ENCODE measurements around the gene MR1. TPM values are rescaled to one million over a fixed set of nuclear protein-coding genes. Genes with fewer than 3 reads are reported as not detected.

Gene MR1
- polyA plus RNA-seq, 1 of the 3 experiments (the other 2 are of a cell fraction) = 7.0 TPM

DNA sequence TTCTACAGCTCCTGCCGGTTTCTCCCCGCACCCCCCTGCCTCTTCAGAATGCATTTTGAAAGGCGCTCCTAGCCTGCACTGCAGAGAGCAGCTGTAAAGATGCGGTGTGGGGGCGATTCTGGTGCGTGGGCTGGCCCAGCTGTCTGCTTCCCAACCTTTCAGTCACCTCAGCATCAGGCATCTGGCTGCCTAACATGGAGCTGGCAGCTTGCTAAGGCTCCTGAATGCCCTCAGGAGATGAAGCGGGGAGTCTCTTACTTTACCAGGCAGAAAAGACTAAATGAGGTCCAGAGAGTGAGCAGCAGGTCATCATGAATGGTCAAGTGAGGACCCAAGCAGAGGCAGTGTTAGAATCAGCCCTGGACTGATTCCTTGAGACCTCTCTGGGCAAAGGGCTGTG lies 63.5 kb downstream of the MR1 start (continued):
- no peak for TF ChIP-seq PBX3 (IDR thresholded peaks at IDR 0.05)
- no peak for TF ChIP-seq TCF12 (IDR thresholded peaks at IDR 0.05)
- no peak for TF ChIP-seq SMC3 (IDR thresholded peaks at IDR 0.05; ENCODE audit: low read depth, low read length)
- peak; percentile 56; the same call in 1 of the 2 replicates for TF ChIP-seq MXI1 (IDR thresholded peaks at IDR 0.05; ENCODE audit: low read depth, low read length)
- TF ChIP-seq, protein P1, sequence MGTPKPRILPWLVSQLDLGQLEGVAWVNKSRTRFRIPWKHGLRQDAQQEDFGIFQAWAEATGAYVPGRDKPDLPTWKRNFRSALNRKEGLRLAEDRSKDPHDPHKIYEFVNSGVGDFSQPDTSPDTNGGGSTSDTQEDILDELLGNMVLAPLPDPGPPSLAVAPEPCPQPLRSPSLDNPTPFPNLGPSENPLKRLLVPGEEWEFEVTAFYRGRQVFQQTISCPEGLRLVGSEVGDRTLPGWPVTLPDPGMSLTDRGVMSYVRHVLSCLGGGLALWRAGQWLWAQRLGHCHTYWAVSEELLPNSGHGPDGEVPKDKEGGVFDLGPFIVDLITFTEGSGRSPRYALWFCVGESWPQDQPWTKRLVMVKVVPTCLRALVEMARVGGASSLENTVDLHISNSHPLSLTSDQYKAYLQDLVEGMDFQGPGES (IDR thresholded peaks at IDR 0.05; ENCODE audit: low read depth, low read length) = no peak
- TF ChIP-seq, protein P2, sequence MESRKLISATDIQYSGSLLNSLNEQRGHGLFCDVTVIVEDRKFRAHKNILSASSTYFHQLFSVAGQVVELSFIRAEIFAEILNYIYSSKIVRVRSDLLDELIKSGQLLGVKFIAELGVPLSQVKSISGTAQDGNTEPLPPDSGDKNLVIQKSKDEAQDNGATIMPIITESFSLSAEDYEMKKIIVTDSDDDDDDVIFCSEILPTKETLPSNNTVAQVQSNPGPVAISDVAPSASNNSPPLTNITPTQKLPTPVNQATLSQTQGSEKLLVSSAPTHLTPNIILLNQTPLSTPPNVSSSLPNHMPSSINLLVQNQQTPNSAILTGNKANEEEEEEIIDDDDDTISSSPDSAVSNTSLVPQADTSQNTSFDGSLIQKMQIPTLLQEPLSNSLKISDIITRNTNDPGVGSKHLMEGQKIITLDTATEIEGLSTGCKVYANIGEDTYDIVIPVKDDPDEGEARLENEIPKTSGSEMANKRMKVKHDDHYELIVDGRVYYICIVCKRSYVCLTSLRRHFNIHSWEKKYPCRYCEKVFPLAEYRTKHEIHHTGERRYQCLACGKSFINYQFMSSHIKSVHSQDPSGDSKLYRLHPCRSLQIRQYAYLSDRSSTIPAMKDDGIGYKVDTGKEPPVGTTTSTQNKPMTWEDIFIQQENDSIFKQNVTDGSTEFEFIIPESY (IDR thresholded peaks at IDR 0.05; ENCODE audit: borderline replicate concordance, low read depth) = no peak
- 0 out of 2 replicates have a peak, but pooled peaks have one; percentile 13 for TF ChIP-seq FOXJ3 (CRISPR knock-in tag; IDR thresholded peaks at IDR 0.05)
- TF ChIP-seq RCOR1 (IDR thresholded peaks at IDR 0.05; ENCODE audit: low read length) = no peak; the same call in 1 of the 2 replicates
- TF ChIP-seq GATA2 (CRISPR knock-in tag; IDR thresholded peaks at IDR 0.05) = no peak
- no peak for TF ChIP-seq RXRA (IDR thresholded peaks at IDR 0.05; ENCODE audit: borderline replicate concordance, low read depth)
- peak; percentile 5; the same call in 1 of the 2 replicates for TF ChIP-seq TAF1 (IDR thresholded peaks at IDR 0.05; ENCODE audit: borderline replicate concordance, low read depth, low read length)
- TF ChIP-seq, protein P3, sequence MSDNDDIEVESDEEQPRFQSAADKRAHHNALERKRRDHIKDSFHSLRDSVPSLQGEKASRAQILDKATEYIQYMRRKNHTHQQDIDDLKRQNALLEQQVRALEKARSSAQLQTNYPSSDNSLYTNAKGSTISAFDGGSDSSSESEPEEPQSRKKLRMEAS (IDR thresholded peaks at IDR 0.05; ENCODE audit: low read depth) = no peak
- no peak for TF ChIP-seq TEAD4 (IDR thresholded peaks at IDR 0.05; ENCODE audit: borderline replicate concordance, insufficient read depth)
- no peak for TF ChIP-seq RAD21 (IDR thresholded peaks at IDR 0.05; ENCODE audit: low read length)
- TF ChIP-seq, protein P4, sequence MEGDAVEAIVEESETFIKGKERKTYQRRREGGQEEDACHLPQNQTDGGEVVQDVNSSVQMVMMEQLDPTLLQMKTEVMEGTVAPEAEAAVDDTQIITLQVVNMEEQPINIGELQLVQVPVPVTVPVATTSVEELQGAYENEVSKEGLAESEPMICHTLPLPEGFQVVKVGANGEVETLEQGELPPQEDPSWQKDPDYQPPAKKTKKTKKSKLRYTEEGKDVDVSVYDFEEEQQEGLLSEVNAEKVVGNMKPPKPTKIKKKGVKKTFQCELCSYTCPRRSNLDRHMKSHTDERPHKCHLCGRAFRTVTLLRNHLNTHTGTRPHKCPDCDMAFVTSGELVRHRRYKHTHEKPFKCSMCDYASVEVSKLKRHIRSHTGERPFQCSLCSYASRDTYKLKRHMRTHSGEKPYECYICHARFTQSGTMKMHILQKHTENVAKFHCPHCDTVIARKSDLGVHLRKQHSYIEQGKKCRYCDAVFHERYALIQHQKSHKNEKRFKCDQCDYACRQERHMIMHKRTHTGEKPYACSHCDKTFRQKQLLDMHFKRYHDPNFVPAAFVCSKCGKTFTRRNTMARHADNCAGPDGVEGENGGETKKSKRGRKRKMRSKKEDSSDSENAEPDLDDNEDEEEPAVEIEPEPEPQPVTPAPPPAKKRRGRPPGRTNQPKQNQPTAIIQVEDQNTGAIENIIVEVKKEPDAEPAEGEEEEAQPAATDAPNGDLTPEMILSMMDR (IDR thresholded peaks at IDR 0.05) = no peak
- peak in 1 of 2 experiments; percentile 60; a peak in 1 of 4 replicates for TF ChIP-seq EP300 (IDR thresholded peaks at IDR 0.05; ENCODE audit: borderline replicate concordance in 1 of 2, low read depth in 1 of 2, low read length in 1 of 2)
- TF ChIP-seq CHD2 (IDR thresholded peaks at IDR 0.05; ENCODE audit: low read length, partially characterized antibody) = peak; percentile 32
- no peak for TF ChIP-seq MEF2A (IDR thresholded peaks at IDR 0.05; ENCODE audit: borderline replicate concordance, low read depth)

All from SK-N-SH (cell line).